ENCODE results near the gene MOV10L1.

Gene MOV10L1

DNA sequence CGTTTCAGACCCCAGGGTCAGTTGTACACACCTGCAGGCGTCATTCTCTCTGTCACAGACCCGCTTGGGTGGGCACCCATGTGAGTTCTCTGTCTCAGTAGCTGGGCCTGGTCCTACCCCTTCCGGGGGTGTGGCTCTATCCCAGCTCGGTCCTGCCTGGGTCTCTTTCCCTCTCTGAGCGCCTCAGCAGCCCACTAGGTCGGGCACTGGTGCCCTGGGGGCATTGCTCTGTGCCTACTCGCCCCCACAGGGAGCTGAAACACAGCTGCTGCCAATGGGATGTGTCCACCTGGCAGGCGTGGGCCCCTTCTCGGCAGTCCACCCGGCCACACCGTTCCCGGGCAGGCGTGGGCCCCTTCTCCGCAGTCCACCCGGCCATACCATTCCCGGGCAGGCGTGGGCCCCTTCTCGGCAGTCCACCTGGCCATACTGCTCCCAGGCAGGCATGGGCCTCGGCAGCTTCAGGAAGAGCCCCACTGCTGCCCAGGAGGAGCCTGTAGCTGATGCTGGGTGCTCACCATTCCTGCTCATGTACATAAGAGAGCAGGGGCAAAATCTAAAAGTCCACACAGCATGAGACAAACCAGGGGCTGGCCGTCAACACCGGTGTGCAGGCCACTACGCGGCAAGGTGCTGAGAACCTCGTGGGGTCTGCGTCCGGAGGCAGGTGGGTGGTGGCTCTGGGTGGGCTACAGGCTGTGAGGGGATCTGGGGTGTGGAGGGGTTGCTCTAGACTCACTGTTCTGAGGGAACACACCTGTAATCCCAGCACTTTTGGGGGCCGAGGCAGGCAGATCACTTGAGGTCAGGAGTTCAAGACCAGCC is 16.9 kb upstream of the MOV10L1 start:
- Histone ChIP-seq H3K36me3 (ENCODE audit: control insufficient read depth, insufficient read depth, low read length) (no peaks in the 10 kb centered on the region), H3K4me2 (ENCODE audit: low read length) (no peak overlapping the region), H3K27ac (no peak overlapping the region), H3K9ac (no peak overlapping the region), H3K79me2 (no peaks in the 10 kb centered on the region), H2AFZ (no peak overlapping the region), H3K4me3 (ENCODE audit: low read depth, low read length) (no peak overlapping the region), H3K27me3 (ENCODE audit: control insufficient read depth, insufficient read depth, low read length) (no peaks in the 10 kb centered on the region), H3K9me3 (ENCODE audit: control insufficient read depth, low read length) (no peaks in the 10 kb centered on the region), H3K4me1 (no peaks in the 10 kb centered on the region)
- TF ChIP-seq, protein P1, sequence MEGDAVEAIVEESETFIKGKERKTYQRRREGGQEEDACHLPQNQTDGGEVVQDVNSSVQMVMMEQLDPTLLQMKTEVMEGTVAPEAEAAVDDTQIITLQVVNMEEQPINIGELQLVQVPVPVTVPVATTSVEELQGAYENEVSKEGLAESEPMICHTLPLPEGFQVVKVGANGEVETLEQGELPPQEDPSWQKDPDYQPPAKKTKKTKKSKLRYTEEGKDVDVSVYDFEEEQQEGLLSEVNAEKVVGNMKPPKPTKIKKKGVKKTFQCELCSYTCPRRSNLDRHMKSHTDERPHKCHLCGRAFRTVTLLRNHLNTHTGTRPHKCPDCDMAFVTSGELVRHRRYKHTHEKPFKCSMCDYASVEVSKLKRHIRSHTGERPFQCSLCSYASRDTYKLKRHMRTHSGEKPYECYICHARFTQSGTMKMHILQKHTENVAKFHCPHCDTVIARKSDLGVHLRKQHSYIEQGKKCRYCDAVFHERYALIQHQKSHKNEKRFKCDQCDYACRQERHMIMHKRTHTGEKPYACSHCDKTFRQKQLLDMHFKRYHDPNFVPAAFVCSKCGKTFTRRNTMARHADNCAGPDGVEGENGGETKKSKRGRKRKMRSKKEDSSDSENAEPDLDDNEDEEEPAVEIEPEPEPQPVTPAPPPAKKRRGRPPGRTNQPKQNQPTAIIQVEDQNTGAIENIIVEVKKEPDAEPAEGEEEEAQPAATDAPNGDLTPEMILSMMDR (IDR thresholded peaks at IDR 0.05), result no peak

- no peak overlapping the region for H3K4me3 ChIP-seq (ENCODE audit: low read depth, low read length)
- H3K9ac ChIP-seq, result no peak overlapping the region
- TF ChIP-seq, protein P1 (IDR thresholded peaks at IDR 0.05), result no peak
- no peaks in the 10 kb centered on the region for H3K79me2 ChIP-seq
- no peak overlapping the region for H3K27ac ChIP-seq
- no peaks in the 10 kb centered on the region for H3K27me3 ChIP-seq (ENCODE audit: control insufficient read depth, insufficient read depth, low read length)
- no peaks in the 10 kb centered on the region for H3K4me1 ChIP-seq
- no peak overlapping the region for H3K4me2 ChIP-seq (ENCODE audit: low read length)
- H3K9me3 ChIP-seq (ENCODE audit: control insufficient read depth, low read length), result no peaks in the 10 kb centered on the region
- no peaks in the 10 kb centered on the region for H3K36me3 ChIP-seq (ENCODE audit: control insufficient read depth, insufficient read depth, low read length)
- no peak overlapping the region for H2AFZ ChIP-seq
Measured at GRCh38 chr22:50074056-50074455, 15.8 kb upstream of the MOV10L1 start.

DNA sequence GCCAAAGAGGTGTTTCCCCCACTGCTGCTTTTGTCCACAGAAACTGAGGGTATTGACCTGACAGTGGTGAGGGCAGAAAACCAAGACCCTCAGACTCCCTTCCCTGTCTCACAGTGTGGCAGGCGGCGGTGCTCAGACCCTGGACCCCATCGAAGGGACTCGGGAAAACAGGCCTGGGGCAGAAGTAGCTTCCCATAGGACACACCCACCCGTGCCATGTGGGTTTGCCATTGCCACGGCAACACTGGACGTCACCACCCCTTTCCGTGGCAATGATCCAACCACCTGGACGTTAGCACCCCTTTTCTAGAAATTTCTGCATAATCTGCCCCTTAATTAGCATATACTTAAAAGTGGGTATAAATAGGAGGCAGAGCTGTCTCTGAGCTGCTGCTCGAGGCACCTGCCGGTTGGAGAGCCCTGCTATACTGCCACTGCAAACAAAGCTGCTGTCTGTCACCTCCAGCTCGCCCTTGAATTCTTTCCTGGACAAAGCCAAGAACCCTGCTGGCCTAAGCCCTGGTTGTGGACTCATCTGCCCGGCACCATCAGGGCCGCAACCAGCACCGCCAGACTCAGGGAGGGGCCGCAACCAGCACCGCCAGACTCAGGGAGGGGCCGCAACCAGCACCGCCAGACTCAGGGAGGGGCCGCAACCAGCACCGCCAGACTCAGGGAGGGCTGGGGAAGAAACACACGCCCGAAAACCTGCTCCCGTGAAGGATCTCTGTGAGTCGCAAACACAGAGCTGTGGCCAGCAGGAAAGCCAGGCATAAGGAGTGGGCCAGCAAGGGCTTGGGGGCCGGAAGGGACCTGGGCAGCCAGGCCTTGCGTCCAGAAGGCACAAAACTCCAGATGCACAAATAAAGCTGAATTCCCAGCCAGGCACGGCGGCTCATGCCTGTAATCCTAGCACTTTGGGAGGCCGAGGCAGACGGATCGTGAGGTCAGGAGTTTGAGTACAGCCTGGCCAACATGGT is 15.0 kb upstream of the MOV10L1 start:
- Histone ChIP-seq H3K36me3 (ENCODE audit: control insufficient read depth, insufficient read depth, low read length) (no peaks in the 10 kb centered on the region), H3K4me1 (no peaks in the 10 kb centered on the region), H3K4me3 (ENCODE audit: low read depth, low read length) (no peak overlapping the region), H3K9ac (no peak overlapping the region), H3K27me3 (ENCODE audit: control insufficient read depth, insufficient read depth, low read length) (no peaks in the 10 kb centered on the region), H3K27ac (no peak overlapping the region), H3K4me2 (ENCODE audit: low read length) (no peak overlapping the region), H3K9me3 (ENCODE audit: control insufficient read depth, low read length) (no peaks in the 10 kb centered on the region), H2AFZ (no peak overlapping the region), H3K79me2 (no peaks in the 10 kb centered on the region)
- TF ChIP-seq, protein P1 (IDR thresholded peaks at IDR 0.05), result no peak

DNA sequence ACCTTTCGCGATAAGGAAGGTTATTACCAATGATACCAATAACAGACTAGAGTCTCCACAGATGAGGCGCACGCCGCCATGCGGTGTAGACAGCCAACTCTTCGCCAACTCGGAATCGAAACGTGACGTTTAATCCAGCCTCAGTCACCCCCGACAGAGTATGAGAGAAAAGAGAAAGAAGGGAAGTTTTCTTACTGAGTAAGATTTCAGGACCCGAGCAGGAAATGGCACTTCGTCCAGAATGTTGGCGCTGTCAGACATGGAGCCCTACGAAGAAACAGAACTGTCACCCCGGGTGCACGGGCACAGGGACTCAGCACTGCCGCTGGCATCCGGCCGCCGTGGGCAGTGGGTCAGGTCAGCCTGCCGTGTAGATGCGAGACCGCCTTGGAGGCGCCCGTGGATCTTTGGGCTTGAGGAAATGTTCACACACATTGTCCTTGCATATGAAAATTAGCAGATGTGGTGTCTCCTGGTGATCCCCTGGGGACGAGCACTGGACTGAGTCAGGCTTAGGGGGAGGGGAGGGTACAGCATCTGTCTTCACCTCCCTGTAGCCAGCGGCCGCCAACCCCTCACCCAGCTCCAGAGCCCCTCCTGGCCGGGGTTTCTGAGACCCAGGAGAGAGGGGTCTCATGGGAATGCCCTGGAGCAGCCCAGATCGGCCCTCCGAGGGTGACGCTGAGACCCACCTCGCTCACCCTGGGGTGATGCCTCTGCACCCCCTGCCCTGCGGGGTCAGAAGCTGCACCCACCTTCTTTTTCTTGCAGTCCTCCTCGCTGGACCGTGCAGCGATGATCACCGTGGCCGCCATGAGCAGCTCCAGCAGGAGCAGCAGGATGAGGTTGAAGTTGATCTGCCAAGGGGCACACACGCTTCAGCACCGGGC is 12.9 kb upstream of the MOV10L1 start:
- Histone ChIP-seq H3K4me2 (ENCODE audit: low read length) (no peak overlapping the region), H3K9me3 (ENCODE audit: control insufficient read depth, low read length) (no peaks in the 10 kb centered on the region), H3K79me2 (no peaks in the 10 kb centered on the region), H3K4me3 (ENCODE audit: low read depth, low read length) (no peak overlapping the region), H3K9ac (no peak overlapping the region), H2AFZ (no peak overlapping the region), H3K36me3 (ENCODE audit: control insufficient read depth, insufficient read depth, low read length) (no peaks in the 10 kb centered on the region), H3K27me3 (ENCODE audit: control insufficient read depth, insufficient read depth, low read length) (no peaks in the 10 kb centered on the region), H3K27ac (no peak overlapping the region), H3K4me1 (no peaks in the 10 kb centered on the region)
- TF ChIP-seq, protein P1 (IDR thresholded peaks at IDR 0.05), result no peak

Data from parathyroid adenoma (tissue), 2 donors.